MCF 10A (cell line): ENCODE measurements around the gene ZNF337. TPM values are rescaled to one million over a fixed set of nuclear protein-coding genes. Genes with fewer than 3 reads are reported as not detected.

ENCODE experiments used
- BruUV-seq: library from RNA; stranded (reverse); fragments of 400-500 nt; replicated peaks from 2 replicates; lab custom pipeline; 2021; lab: Mats Ljungman, UMichigan
- CTCF ChIA-PET: fragments of 300-600 bp; sonication (Branson Sonifier 250); formaldehyde crosslinking; extraction: SDS; loops from one replicate; lab custom pipeline; 2021; ENCODE audit warnings: antibody characterized with exemption, inconsistent platforms; lab: Yijun Ruan, JAX
- POLR2A ChIA-PET: fragments of 300-600, 350-650 bp; sonication (Branson Sonifier 250); formaldehyde crosslinking; extraction: SDS; loops from one replicate; lab custom pipeline; 2020; ENCODE audit warnings: antibody characterized with exemption, inconsistent platforms; lab: Yijun Ruan, JAX
- DNase-seq: peaks from one replicate; pipeline ENCODE4 v3.0.0-alpha.2; 2018; ENCODE audit not compliant: unreplicated experiment
- H3K27ac Mint-ChIP-seq: one replicate; pipeline ENCODE4 v1.8.0; 2022; ENCODE audit warnings: mild to moderate bottlenecking, low read depth, mixed read lengths; ENCODE audit not compliant: unreplicated experiment
- H3K27me3 Mint-ChIP-seq: one replicate; pipeline ENCODE4 v1.8.0; 2022; ENCODE audit warnings: mixed read lengths; ENCODE audit not compliant: insufficient read depth, unreplicated experiment
- H3K36me3 Mint-ChIP-seq: one replicate; pipeline ENCODE4 v1.8.0; 2022; ENCODE audit warnings: mild to moderate bottlenecking, moderate library complexity, mixed read lengths; ENCODE audit not compliant: insufficient read depth, unreplicated experiment
- H3K4me1 Mint-ChIP-seq: one replicate; pipeline ENCODE4 v1.8.0; 2022; ENCODE audit warnings: mixed read lengths; ENCODE audit not compliant: insufficient read depth, unreplicated experiment
- H3K4me3 Mint-ChIP-seq: one replicate; pipeline ENCODE4 v1.8.0; 2022; ENCODE audit warnings: mild to moderate bottlenecking, moderate library complexity, mixed read lengths; ENCODE audit not compliant: unreplicated experiment
- H3K9me3 Mint-ChIP-seq: one replicate; pipeline ENCODE4 v1.8.0; 2022; ENCODE audit warnings: mixed read lengths; ENCODE audit not compliant: unreplicated experiment
- intact Hi-C: fragments of 100-400 bp; cut with micrococcal nuclease; formaldehyde crosslinking; loops from 2 replicates; pipeline ENCODE4 v1.14.1; 2022
- total RNA-seq: library from RNA; stranded (reverse); gene quantifications from 2 replicates; pipeline ENCODE4 v1.2.3, GENCODE V29; 2022
- TF ChIP-seq, protein P1 (sequence below): fragments of 200-600 bp; IDR thresholded peaks from one replicate; pipeline ENCODE4 v1.8.0; 2022; ENCODE audit warnings: antibody characterized with exemption, mild to moderate bottlenecking; ENCODE audit not compliant: unreplicated experiment

ZNF337 gene
- total RNA-seq, 1 experiment from 2014 or later, result 19.5 TPM

- H3K27me3 Mint-ChIP-seq, result no peaks in the 10 kb centered on the region
- no TSS peak for BruUV-seq
- H3K27ac Mint-ChIP-seq, result no peak overlapping the region
- H3K9me3 Mint-ChIP-seq, result peaks cover 8% of the 10 kb centered on the region
- TF ChIP-seq, protein P1, sequence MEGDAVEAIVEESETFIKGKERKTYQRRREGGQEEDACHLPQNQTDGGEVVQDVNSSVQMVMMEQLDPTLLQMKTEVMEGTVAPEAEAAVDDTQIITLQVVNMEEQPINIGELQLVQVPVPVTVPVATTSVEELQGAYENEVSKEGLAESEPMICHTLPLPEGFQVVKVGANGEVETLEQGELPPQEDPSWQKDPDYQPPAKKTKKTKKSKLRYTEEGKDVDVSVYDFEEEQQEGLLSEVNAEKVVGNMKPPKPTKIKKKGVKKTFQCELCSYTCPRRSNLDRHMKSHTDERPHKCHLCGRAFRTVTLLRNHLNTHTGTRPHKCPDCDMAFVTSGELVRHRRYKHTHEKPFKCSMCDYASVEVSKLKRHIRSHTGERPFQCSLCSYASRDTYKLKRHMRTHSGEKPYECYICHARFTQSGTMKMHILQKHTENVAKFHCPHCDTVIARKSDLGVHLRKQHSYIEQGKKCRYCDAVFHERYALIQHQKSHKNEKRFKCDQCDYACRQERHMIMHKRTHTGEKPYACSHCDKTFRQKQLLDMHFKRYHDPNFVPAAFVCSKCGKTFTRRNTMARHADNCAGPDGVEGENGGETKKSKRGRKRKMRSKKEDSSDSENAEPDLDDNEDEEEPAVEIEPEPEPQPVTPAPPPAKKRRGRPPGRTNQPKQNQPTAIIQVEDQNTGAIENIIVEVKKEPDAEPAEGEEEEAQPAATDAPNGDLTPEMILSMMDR, result no peak
- ChIA-PET CTCF (interaction anchor here (0.6 to 1.3 kb wide), 2 partner anchors 10 to 15 kb away, joined by 3 to 4 read pairs; no protein-coding TSS in a partner anchor), POLR2A (no interaction called here)
- no peaks in the 10 kb centered on the region for H3K4me1 Mint-ChIP-seq
- DNase-seq, result no peak
- intact Hi-C loops, result no loop called here
- H3K4me3 Mint-ChIP-seq, result no peak overlapping the region
- H3K36me3 Mint-ChIP-seq, result no peaks in the 10 kb centered on the region
Measured at GRCh38 chr20:25730862-25731261, 34.2 kb upstream of the ZNF337 start.

DNA sequence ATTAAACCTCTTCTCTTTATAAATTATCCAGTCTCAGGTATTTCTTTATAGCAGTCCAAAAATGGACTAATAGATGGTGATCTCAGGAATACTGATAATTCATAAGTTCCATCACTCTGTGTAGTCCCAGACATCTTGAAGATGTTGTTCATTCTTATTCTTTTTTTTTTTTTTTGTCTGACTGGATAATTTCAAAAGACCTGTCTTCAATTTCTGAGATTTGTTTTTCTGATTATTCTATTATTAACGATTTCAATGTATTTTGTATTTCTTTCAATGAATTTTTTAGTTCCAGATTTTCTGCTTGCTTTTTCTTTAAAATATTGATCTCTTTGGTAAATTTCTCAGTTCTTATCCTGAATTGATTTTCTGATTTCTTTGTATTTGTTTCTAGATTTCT, 29.7 kb upstream of the ZNF337 start:
- H3K27ac Mint-ChIP-seq, result no peak overlapping the region
- ChIA-PET CTCF (interaction anchor here (0.7 kb wide), 1 partner anchor 338 kb away, joined by 4 read pairs; no protein-coding TSS in a partner anchor), POLR2A (interaction anchor here (0.7 kb wide), 1 partner anchor 34 kb away, joined by 3 read pairs; no protein-coding TSS in a partner anchor)
- TF ChIP-seq, protein P1, result no peak
- intact Hi-C loops, result no loop called here
- H3K9me3 Mint-ChIP-seq, result peaks cover 8% of the 10 kb centered on the region
- H3K4me1 Mint-ChIP-seq, result no peaks in the 10 kb centered on the region
- no peak overlapping the region for H3K4me3 Mint-ChIP-seq
- H3K36me3 Mint-ChIP-seq, result no peaks in the 10 kb centered on the region
- H3K27me3 Mint-ChIP-seq, result no peaks in the 10 kb centered on the region
- no peak for DNase-seq
- no TSS peak for BruUV-seq

- CTCF ChIA-PET, result interaction anchor here (0.7 kb wide), 1 partner anchor 607 kb away, joined by 3 read pairs; no protein-coding TSS in a partner anchor
- intact Hi-C loops, result no loop called here
- TF ChIP-seq, protein P1, result no peak
Measured at GRCh38 chr20:25725639-25726038, 29.0 kb upstream of the ZNF337 start.

GRCh38 chr20:25723975-25724374, 27.3 kb upstream of the ZNF337 start:
- Mint-ChIP-seq H3K27ac (no peak overlapping the region), H3K27me3 (no peaks in the 10 kb centered on the region), H3K9me3 (peaks cover 8% of the 10 kb centered on the region), H3K36me3 (no peaks in the 10 kb centered on the region), H3K4me1 (peaks cover 8% of the 10 kb centered on the region), H3K4me3 (no peak overlapping the region)
- TF ChIP-seq, protein P1, result no peak
- POLR2A ChIA-PET, result interaction anchor here (0.7 kb wide), 1 partner anchor 14 kb away, joined by 3 read pairs; no protein-coding TSS in a partner anchor
- no TSS peak for BruUV-seq
- DNase-seq, result no peak
- CTCF ChIA-PET, result interaction anchor here (0.5 kb wide), 1 partner anchor 13 kb away, joined by 4 read pairs; no protein-coding TSS in a partner anchor
- intact Hi-C loops, result no loop called here

More at GRCh38 chr20:25725639-25726038, 29.0 kb upstream of the ZNF337 start:
- no peak overlapping the region for H3K27ac Mint-ChIP-seq
- POLR2A ChIA-PET, result no interaction called here
- DNase-seq, result no peak
- H3K9me3 Mint-ChIP-seq, result peaks cover 8% of the 10 kb centered on the region
- no peaks in the 10 kb centered on the region for H3K4me1 Mint-ChIP-seq
- H3K36me3 Mint-ChIP-seq, result no peaks in the 10 kb centered on the region
- no peak overlapping the region for H3K4me3 Mint-ChIP-seq
- BruUV-seq, result no TSS peak
- no peaks in the 10 kb centered on the region for H3K27me3 Mint-ChIP-seq
